ENCODE measurements around the gene CD55.

DNA sequence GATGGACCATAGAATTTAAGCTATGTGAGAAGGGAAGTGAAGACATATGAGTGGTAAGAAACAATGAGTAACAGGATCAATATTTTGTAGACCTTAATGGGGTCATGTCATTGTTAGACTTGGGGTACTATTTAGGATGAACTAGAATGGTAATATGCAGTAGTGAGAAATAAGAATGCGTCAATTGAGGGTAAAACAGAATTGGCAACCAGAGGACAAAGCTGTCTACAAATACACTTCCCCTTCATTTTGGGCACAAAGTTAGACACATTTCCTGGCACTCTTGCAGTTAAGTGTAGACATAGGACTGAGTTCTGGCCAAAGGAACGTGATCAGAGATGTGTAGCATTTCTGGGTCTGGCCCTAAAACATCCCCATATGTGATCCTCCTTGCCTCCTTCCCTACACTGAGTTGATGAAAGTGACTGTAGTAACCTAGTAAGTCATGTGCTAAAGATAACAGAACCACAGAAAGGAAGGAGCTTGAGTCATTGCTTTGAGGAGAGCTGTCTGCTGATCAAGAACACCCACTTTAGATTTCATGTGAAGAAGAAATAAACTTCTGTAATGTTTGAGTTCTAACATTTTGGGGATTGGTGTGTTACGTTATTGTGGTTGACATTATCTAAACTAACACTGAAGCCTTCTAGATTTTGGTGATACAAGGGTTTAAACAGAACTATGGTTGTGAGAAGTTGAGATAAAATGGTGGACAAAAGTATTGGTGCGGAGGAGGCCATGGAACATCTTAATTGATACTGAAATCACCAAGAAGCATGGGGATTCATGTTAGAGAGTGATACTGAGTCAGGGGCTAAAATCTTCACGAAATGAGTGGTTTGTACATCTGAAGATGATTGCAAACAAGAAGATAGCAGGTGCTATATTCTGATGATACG lies 41.7 kb downstream of the CD55 start:
- TF ChIP-seq, protein P1, sequence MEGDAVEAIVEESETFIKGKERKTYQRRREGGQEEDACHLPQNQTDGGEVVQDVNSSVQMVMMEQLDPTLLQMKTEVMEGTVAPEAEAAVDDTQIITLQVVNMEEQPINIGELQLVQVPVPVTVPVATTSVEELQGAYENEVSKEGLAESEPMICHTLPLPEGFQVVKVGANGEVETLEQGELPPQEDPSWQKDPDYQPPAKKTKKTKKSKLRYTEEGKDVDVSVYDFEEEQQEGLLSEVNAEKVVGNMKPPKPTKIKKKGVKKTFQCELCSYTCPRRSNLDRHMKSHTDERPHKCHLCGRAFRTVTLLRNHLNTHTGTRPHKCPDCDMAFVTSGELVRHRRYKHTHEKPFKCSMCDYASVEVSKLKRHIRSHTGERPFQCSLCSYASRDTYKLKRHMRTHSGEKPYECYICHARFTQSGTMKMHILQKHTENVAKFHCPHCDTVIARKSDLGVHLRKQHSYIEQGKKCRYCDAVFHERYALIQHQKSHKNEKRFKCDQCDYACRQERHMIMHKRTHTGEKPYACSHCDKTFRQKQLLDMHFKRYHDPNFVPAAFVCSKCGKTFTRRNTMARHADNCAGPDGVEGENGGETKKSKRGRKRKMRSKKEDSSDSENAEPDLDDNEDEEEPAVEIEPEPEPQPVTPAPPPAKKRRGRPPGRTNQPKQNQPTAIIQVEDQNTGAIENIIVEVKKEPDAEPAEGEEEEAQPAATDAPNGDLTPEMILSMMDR (IDR thresholded peaks at IDR 0.05) = no peak
- no peak for TF ChIP-seq POLR2A (IDR thresholded peaks at IDR 0.05)

Measured in adrenal gland (tissue), 5 donors.